ACC112 (cell line): Measurements from ENCODE around the gene MEF2B.
"Not testable (repeated sequence)": the region's sequence is repeated elsewhere in the genome, so short reads cannot be mapped to it uniquely, and the experiment has no call there.

ENCODE experiments used
- H2AFZ ChIP-seq: fragments of 200-600 bp; sonication (generic); one replicate; pipeline ENCODE4 v1.6.0; 2017; ENCODE audit warnings: antibody characterized with exemption, low read length; ENCODE audit not compliant: unreplicated experiment
- H3K27ac ChIP-seq: fragments of 200-600 bp; sonication (generic); 2 replicates; pipeline ENCODE4 v1.5.1; 2014; ENCODE audit warnings: low read depth, mild to moderate bottlenecking, antibody characterized with exemption, low read length, moderate library complexity
- H3K27me3 ChIP-seq: fragments of 200-600 bp; sonication (generic); 2 replicates; pipeline ENCODE4 v1.6.1; 2014; ENCODE audit warnings: mild to moderate bottlenecking, antibody characterized with exemption, low read length, moderate library complexity, mixed read lengths; ENCODE audit not compliant: insufficient read depth
- H3K36me3 ChIP-seq: fragments of 200-600 bp; sonication (generic); 2 replicates; pipeline ENCODE4 v1.6.1; 2016; ENCODE audit warnings: mild to moderate bottlenecking, antibody characterized with exemption, low read length, moderate library complexity, mixed read lengths; ENCODE audit not compliant: insufficient read depth
- H3K4me1 ChIP-seq: fragments of 200-600 bp; sonication (generic); one replicate; pipeline ENCODE4 v1.6.1; 2016; ENCODE audit warnings: low read length, mixed read lengths; ENCODE audit not compliant: insufficient read depth, unreplicated experiment, control insufficient read depth
- H3K4me3 ChIP-seq: fragments of 200-600 bp; sonication (generic); 2 replicates; pipeline ENCODE4 v1.5.1; 2014; ENCODE audit warnings: mild to moderate bottlenecking, low read depth, low read length
- H3K79me2 ChIP-seq: fragments of 200-600 bp; sonication (generic); one replicate; pipeline ENCODE4 v1.6.0; 2016; ENCODE audit warnings: low read length; ENCODE audit not compliant: control insufficient read depth, unreplicated experiment, insufficient read depth

The MEF2B gene

GRCh38 chr19:19107654-19108053 lies 62.4 kb downstream of the MEF2B start:
- H3K4me3 ChIP-seq, result no peak overlapping the region
- no peak overlapping the region for H2AFZ ChIP-seq
- H3K27ac ChIP-seq, result no peak overlapping the region
- H3K79me2 ChIP-seq, result no peaks in the 10 kb centered on the region
- H3K4me1 ChIP-seq, result peaks cover 12% of the 10 kb centered on the region
- no peaks in the 10 kb centered on the region for H3K27me3 ChIP-seq
- no peaks in the 10 kb centered on the region for H3K36me3 ChIP-seq

GRCh38 chr19:19106938-19107337 lies 63.1 kb downstream of the MEF2B start:
- not testable (repeated sequence) for H3K27ac ChIP-seq, H3K4me3 ChIP-seq, H3K27me3 ChIP-seq, H2AFZ ChIP-seq, H3K79me2 ChIP-seq, H3K36me3 ChIP-seq
- peaks cover 12% of the 10 kb centered on the region for H3K4me1 ChIP-seq

- peaks cover 12% of the 10 kb centered on the region for H3K4me1 ChIP-seq
- no peaks in the 10 kb centered on the region for H3K36me3 ChIP-seq
- H3K79me2 ChIP-seq, result no peaks in the 10 kb centered on the region
- H2AFZ ChIP-seq, result peak overlapping the region; percentile 86
- H3K27me3 ChIP-seq, result no peaks in the 10 kb centered on the region
- H3K27ac ChIP-seq, result no peak overlapping the region
- peak overlapping the region; percentile 79 for H3K4me3 ChIP-seq
Measured at GRCh38 chr19:19106056-19106551, 64.0 kb downstream of the MEF2B start.

- Histone ChIP-seq H3K36me3 (no peaks in the 10 kb centered on the region), H2AFZ (peak overlapping the region; percentile 86), H3K27me3 (no peaks in the 10 kb centered on the region), H3K79me2 (no peaks in the 10 kb centered on the region), H3K27ac (no peak overlapping the region), H3K4me3 (peak overlapping the region; percentile 79), H3K4me1 (peaks cover 12% of the 10 kb centered on the region)
Measured at GRCh38 chr19:19105365-19106055, 64.6 kb downstream of the MEF2B start.

- Histone ChIP-seq H3K27me3 (no peaks in the 10 kb centered on the region), H3K79me2 (no peaks in the 10 kb centered on the region), H2AFZ (no peak overlapping the region), H3K27ac (no peak overlapping the region), H3K36me3 (no peaks in the 10 kb centered on the region), H3K4me1 (peaks cover 9% of the 10 kb centered on the region), H3K4me3 (no peak overlapping the region)
Measured at GRCh38 chr19:19103167-19103566, 66.9 kb downstream of the MEF2B start.

GRCh38 chr19:19102566-19102965 lies 67.5 kb downstream of the MEF2B start:
- not testable (repeated sequence) for H3K79me2 ChIP-seq, H3K27ac ChIP-seq, H3K4me1 ChIP-seq, H3K36me3 ChIP-seq, H3K4me3 ChIP-seq, H3K27me3 ChIP-seq, H2AFZ ChIP-seq

GRCh38 chr19:19101540-19101939 lies 68.5 kb downstream of the MEF2B start:
- H3K27me3 ChIP-seq, result no peaks in the 10 kb centered on the region
- no peak overlapping the region for H2AFZ ChIP-seq
- H3K27ac ChIP-seq, result no peak overlapping the region
- H3K79me2 ChIP-seq, result no peaks in the 10 kb centered on the region
- peaks cover 9% of the 10 kb centered on the region for H3K4me1 ChIP-seq
- no peaks in the 10 kb centered on the region for H3K36me3 ChIP-seq
- no peak overlapping the region for H3K4me3 ChIP-seq

- H3K27me3 ChIP-seq, result no peaks in the 10 kb centered on the region
- no peak overlapping the region for H3K27ac ChIP-seq
- no peaks in the 10 kb centered on the region for H3K36me3 ChIP-seq
- no peak overlapping the region for H3K4me3 ChIP-seq
- H2AFZ ChIP-seq, result no peak overlapping the region
- H3K79me2 ChIP-seq, result no peaks in the 10 kb centered on the region
- H3K4me1 ChIP-seq, result no peaks in the 10 kb centered on the region
Measured at GRCh38 chr19:19098703-19099632, 71.1 kb downstream of the MEF2B start.

GRCh38 chr19:19098084-19098702 lies 71.9 kb downstream of the MEF2B start:
- Histone ChIP-seq H3K4me3 (no peak overlapping the region), H2AFZ (no peak overlapping the region), H3K4me1 (no peaks in the 10 kb centered on the region), H3K27ac (no peak overlapping the region), H3K36me3 (no peaks in the 10 kb centered on the region), H3K27me3 (no peaks in the 10 kb centered on the region), H3K79me2 (no peaks in the 10 kb centered on the region)

GRCh38 chr19:19096641-19097627 lies 73.1 kb downstream of the MEF2B start:
- H3K4me1 ChIP-seq, result no peaks in the 10 kb centered on the region
- no peak overlapping the region for H3K4me3 ChIP-seq
- H2AFZ ChIP-seq, result no peak overlapping the region
- H3K36me3 ChIP-seq, result no peaks in the 10 kb centered on the region
- no peak overlapping the region for H3K27ac ChIP-seq
- no peaks in the 10 kb centered on the region for H3K79me2 ChIP-seq
- H3K27me3 ChIP-seq, result no peaks in the 10 kb centered on the region
